ENCODE data around the gene MCC.

GRCh38 chr5:113192541-113192940 is 295.7 kb downstream of the MCC start:
- TF ChIP-seq CTCF (conservative IDR thresholded peaks at IDR 0.05 in 1 of 2, IDR thresholded peaks at IDR 0.05 in 1 of 2; ENCODE audit: low read depth in 1 of 2, low read length in 2 of 2), result no peak
- no peak for TF ChIP-seq EZH2 (IDR thresholded peaks at IDR 0.05; ENCODE audit: low read length, missing control alignments)
